DND-41 (cell line): ENCODE data around the gene MYO16.
A peak's percentile ranks its signal among the peaks of the same experiment; 100 is the strongest.

Experiments
- ATAC-seq: fragments of 200-7000 bp; cut with Tn5 transposase; 3 replicates; pipeline ENCODE4 v1.9.1; 2021; ENCODE audit warnings: low read depth; ENCODE audit not compliant: insufficient read depth
- DNase-seq: peaks from one replicate; pipeline ENCODE4 v3.0.0-alpha.2; 2020
- H2AFZ ChIP-seq: 2 replicates; pipeline ENCODE4 v1.6.0; 2012; ENCODE audit warnings: low read depth, low read length
- H3K27ac ChIP-seq: 2 replicates; pipeline ENCODE4 v1.5.1; 2012; ENCODE audit warnings: low read length, inconsistent platforms
- H3K27me3 ChIP-seq: fragments of 200-600 bp; sonication (generic); 2 replicates; pipeline ENCODE4 v1.6.0; 2012; ENCODE audit warnings: low read length, mild to moderate bottlenecking, inconsistent platforms; ENCODE audit not compliant: insufficient read depth, poor library complexity
- H3K36me3 ChIP-seq: 2 replicates; pipeline ENCODE4 v1.5.1; 2012; ENCODE audit warnings: low read length, inconsistent platforms; ENCODE audit not compliant: insufficient read depth
- H3K4me1 ChIP-seq: 2 replicates; pipeline ENCODE4 v1.5.1; 2012; ENCODE audit warnings: mild to moderate bottlenecking, low read length; ENCODE audit not compliant: insufficient read depth
- H3K4me2 ChIP-seq: 2 replicates; pipeline ENCODE4 v1.6.0; 2012; ENCODE audit warnings: mild to moderate bottlenecking, moderate library complexity, low read length, inconsistent platforms; ENCODE audit not compliant: insufficient read depth
- H3K4me3 ChIP-seq, 2 experiments: fragments of 200-600 bp in 1 of 2; shearing (Covaris generic) in 1 of 2; 2 replicates each; pipeline ENCODE4 v1.5.1; 2012 to 2016; ENCODE audit warnings: inconsistent platforms in 2 of 2, low read length in 2 of 2, mild to moderate bottlenecking in 2 of 2, low read depth in 1 of 2, moderate library complexity in 1 of 2
- H3K79me2 ChIP-seq: 2 replicates; pipeline ENCODE4 v1.6.0; 2012; ENCODE audit warnings: low read length, inconsistent platforms; ENCODE audit not compliant: insufficient read depth
- H3K9ac ChIP-seq: 2 replicates; pipeline ENCODE4 v1.6.0; 2012; ENCODE audit warnings: low read depth, mild to moderate bottlenecking, inconsistent platforms, low read length, moderate library complexity
- H3K9me3 ChIP-seq: 2 replicates; pipeline ENCODE4 v1.5.1; 2012; ENCODE audit warnings: low read length, moderate library complexity, mild to moderate bottlenecking, inconsistent platforms; ENCODE audit not compliant: insufficient read depth, severe bottlenecking
- H4K20me1 ChIP-seq: 2 replicates; pipeline ENCODE4 v1.6.0; 2012; ENCODE audit warnings: low read length; ENCODE audit not compliant: insufficient read depth
- CTCF ChIP-seq: IDR thresholded peaks from 2 replicates; pipeline ENCODE4 v1.5.1; 2012; ENCODE audit warnings: borderline replicate concordance, low read length, moderate library complexity, mild to moderate bottlenecking; ENCODE audit not compliant: poor library complexity, severe bottlenecking; ENCODE audit errors: extremely low read depth
- EZH2 ChIP-seq: IDR thresholded peaks from 3 replicates; pipeline ENCODE4 v1.6.1; 2012; ENCODE audit warnings: borderline replicate concordance, low read depth, mild to moderate bottlenecking, moderate library complexity, low read length, inconsistent platforms; ENCODE audit not compliant: severe bottlenecking

The MYO16 gene

GRCh38 chr13:108606424-108606823, 23.0 kb upstream of the MYO16 start:
- Histone ChIP-seq H3K27ac (no peak overlapping the region), H3K27me3 (no peaks in the 10 kb centered on the region), H3K79me2 (no peaks in the 10 kb centered on the region), H3K9me3 (peaks cover 12% of the 10 kb centered on the region), H3K9ac (no peak overlapping the region), H3K4me3 (no peak overlapping the region), H3K4me2 (no peak overlapping the region), H3K4me1 (no peaks in the 10 kb centered on the region), H2AFZ (no peak overlapping the region), H3K36me3 (no peaks in the 10 kb centered on the region), H4K20me1 (no peaks in the 10 kb centered on the region)
- TF ChIP-seq CTCF: no peak
- TF ChIP-seq EZH2: no peak
- no peak for DNase-seq
- no peak for ATAC-seq

- no peak overlapping the region for H3K27ac ChIP-seq
- H4K20me1 ChIP-seq: no peaks in the 10 kb centered on the region
- H2AFZ ChIP-seq: no peak overlapping the region
- no peaks in the 10 kb centered on the region for H3K4me1 ChIP-seq
- H3K4me3 ChIP-seq: no peak overlapping the region
- H3K36me3 ChIP-seq: no peaks in the 10 kb centered on the region
- no peak overlapping the region for H3K4me2 ChIP-seq
- peaks cover 3% of the 10 kb centered on the region for H3K27me3 ChIP-seq
- no peak for DNase-seq
- TF ChIP-seq EZH2 (no peak), CTCF (peak; percentile 50)
- no peak overlapping the region for H3K9ac ChIP-seq
- no peaks in the 10 kb centered on the region for H3K79me2 ChIP-seq
- H3K9me3 ChIP-seq: peaks cover 12% of the 10 kb centered on the region
- ATAC-seq: no peak
These were observed 20.1 kb upstream of the MYO16 start for GRCh38 chr13:108609353-108609752.

- H3K27me3 ChIP-seq: peaks cover 3% of the 10 kb centered on the region
- no peak for TF ChIP-seq EZH2
- TF ChIP-seq CTCF: no peak
- no peak overlapping the region for H3K4me2 ChIP-seq
- H4K20me1 ChIP-seq: no peaks in the 10 kb centered on the region
- no peaks in the 10 kb centered on the region for H3K36me3 ChIP-seq
- ATAC-seq: no peak
- no peaks in the 10 kb centered on the region for H3K4me1 ChIP-seq
- no peak overlapping the region for H3K9ac ChIP-seq
- no peak overlapping the region for H2AFZ ChIP-seq
- H3K79me2 ChIP-seq: no peaks in the 10 kb centered on the region
- H3K9me3 ChIP-seq: peaks cover 12% of the 10 kb centered on the region
- no peak for DNase-seq
- no peak overlapping the region for H3K4me3 ChIP-seq
- H3K27ac ChIP-seq: no peak overlapping the region
These were observed 18.9 kb upstream of the MYO16 start for GRCh38 chr13:108610507-108610906.

- H3K9me3 ChIP-seq: no peaks in the 10 kb centered on the region
- no peak for TF ChIP-seq CTCF
- TF ChIP-seq EZH2: no peak
- DNase-seq (no peak), ATAC-seq (no peak)
- H3K4me2 ChIP-seq: no peak overlapping the region
- no peaks in the 10 kb centered on the region for H3K36me3 ChIP-seq
- no peak overlapping the region for H2AFZ ChIP-seq
- peaks cover 9% of the 10 kb centered on the region for H3K27me3 ChIP-seq
- H4K20me1 ChIP-seq: no peaks in the 10 kb centered on the region
- no peak overlapping the region for H3K27ac ChIP-seq
- no peaks in the 10 kb centered on the region for H3K79me2 ChIP-seq
- H3K9ac ChIP-seq: no peak overlapping the region
- H3K4me1 ChIP-seq: no peaks in the 10 kb centered on the region
- H3K4me3 ChIP-seq: no peak overlapping the region
These were observed 14.2 kb upstream of the MYO16 start for GRCh38 chr13:108615241-108615640.
